DND-41 (cell line): ENCODE results near the gene GTF2H4.
A peak's percentile ranks its signal among the peaks of the same experiment; 100 is the strongest.

Experiments
- ATAC-seq: fragments of 200-7000 bp; cut with Tn5 transposase; 3 replicates; pipeline ENCODE4 v1.9.1; 2021; ENCODE audit warnings: low read depth; ENCODE audit not compliant: insufficient read depth
- DNase-seq: peaks from one replicate; pipeline ENCODE4 v3.0.0-alpha.2; 2020
- H2AFZ ChIP-seq: 2 replicates; pipeline ENCODE4 v1.6.0; 2012; ENCODE audit warnings: low read depth, low read length
- H3K27ac ChIP-seq: 2 replicates; pipeline ENCODE4 v1.5.1; 2012; ENCODE audit warnings: low read length, inconsistent platforms
- H3K27me3 ChIP-seq: fragments of 200-600 bp; sonication (generic); 2 replicates; pipeline ENCODE4 v1.6.0; 2012; ENCODE audit warnings: low read length, mild to moderate bottlenecking, inconsistent platforms; ENCODE audit not compliant: insufficient read depth, poor library complexity
- H3K36me3 ChIP-seq: 2 replicates; pipeline ENCODE4 v1.5.1; 2012; ENCODE audit warnings: low read length, inconsistent platforms; ENCODE audit not compliant: insufficient read depth
- H3K4me1 ChIP-seq: 2 replicates; pipeline ENCODE4 v1.5.1; 2012; ENCODE audit warnings: mild to moderate bottlenecking, low read length; ENCODE audit not compliant: insufficient read depth
- H3K4me2 ChIP-seq: 2 replicates; pipeline ENCODE4 v1.6.0; 2012; ENCODE audit warnings: mild to moderate bottlenecking, moderate library complexity, low read length, inconsistent platforms; ENCODE audit not compliant: insufficient read depth
- H3K4me3 ChIP-seq, 2 experiments: fragments of 200-600 bp in 1 of 2; shearing (Covaris generic) in 1 of 2; 2 replicates each; pipeline ENCODE4 v1.5.1; 2012 to 2016; ENCODE audit warnings: inconsistent platforms in 2 of 2, low read length in 2 of 2, mild to moderate bottlenecking in 2 of 2, low read depth in 1 of 2, moderate library complexity in 1 of 2
- H3K79me2 ChIP-seq: 2 replicates; pipeline ENCODE4 v1.6.0; 2012; ENCODE audit warnings: low read length, inconsistent platforms; ENCODE audit not compliant: insufficient read depth
- H3K9ac ChIP-seq: 2 replicates; pipeline ENCODE4 v1.6.0; 2012; ENCODE audit warnings: low read depth, mild to moderate bottlenecking, inconsistent platforms, low read length, moderate library complexity
- H3K9me3 ChIP-seq: 2 replicates; pipeline ENCODE4 v1.5.1; 2012; ENCODE audit warnings: low read length, moderate library complexity, mild to moderate bottlenecking, inconsistent platforms; ENCODE audit not compliant: insufficient read depth, severe bottlenecking
- H4K20me1 ChIP-seq: 2 replicates; pipeline ENCODE4 v1.6.0; 2012; ENCODE audit warnings: low read length; ENCODE audit not compliant: insufficient read depth
- CTCF ChIP-seq: IDR thresholded peaks from 2 replicates; pipeline ENCODE4 v1.5.1; 2012; ENCODE audit warnings: borderline replicate concordance, low read length, moderate library complexity, mild to moderate bottlenecking; ENCODE audit not compliant: poor library complexity, severe bottlenecking; ENCODE audit errors: extremely low read depth
- EZH2 ChIP-seq: IDR thresholded peaks from 3 replicates; pipeline ENCODE4 v1.6.1; 2012; ENCODE audit warnings: borderline replicate concordance, low read depth, mild to moderate bottlenecking, moderate library complexity, low read length, inconsistent platforms; ENCODE audit not compliant: severe bottlenecking

Gene GTF2H4

GRCh38 chr6:30951907-30952469 is 44.0 kb downstream of the GTF2H4 start:
- Histone ChIP-seq H3K27ac (no peak overlapping the region), H4K20me1 (no peaks in the 10 kb centered on the region), H3K36me3 (no peaks in the 10 kb centered on the region), H2AFZ (no peak overlapping the region), H3K79me2 (no peaks in the 10 kb centered on the region), H3K9ac (no peak overlapping the region), H3K4me3 (no peak overlapping the region), H3K4me2 (no peak overlapping the region), H3K27me3 (peaks cover 49% of the 10 kb centered on the region), H3K9me3 (no peaks in the 10 kb centered on the region), H3K4me1 (peaks cover 19% of the 10 kb centered on the region)
- TF ChIP-seq CTCF: no peak
- TF ChIP-seq EZH2: no peak
- no peak for DNase-seq
- no peak for ATAC-seq

GRCh38 chr6:30954631-30955366 is 46.8 kb downstream of the GTF2H4 start:
- H4K20me1 ChIP-seq: no peaks in the 10 kb centered on the region
- TF ChIP-seq EZH2 (no peak), CTCF (no peak)
- no peaks in the 10 kb centered on the region for H3K9me3 ChIP-seq
- peak overlapping the region; percentile 12 to 56; a peak in 3 of 4 replicates for H3K4me3 ChIP-seq
- DNase-seq: no peak
- no peaks in the 10 kb centered on the region for H3K79me2 ChIP-seq
- H3K27ac ChIP-seq: no peak overlapping the region
- peaks cover 52% of the 10 kb centered on the region for H3K27me3 ChIP-seq
- H2AFZ ChIP-seq: peak overlapping the region; percentile 75
- H3K4me1 ChIP-seq: peaks cover 19% of the 10 kb centered on the region
- H3K36me3 ChIP-seq: no peaks in the 10 kb centered on the region
- 0 out of 3 replicates have a peak, but pooled peaks have one; percentile 3 for ATAC-seq
- H3K9ac ChIP-seq: peak overlapping the region; percentile 47
- peak overlapping the region; percentile 74 for H3K4me2 ChIP-seq

- Histone ChIP-seq H3K4me3 (peak overlapping the region; percentile 12 to 56; a peak in 3 of 4 replicates), H3K36me3 (no peaks in the 10 kb centered on the region), H3K27ac (peak overlapping the region; percentile 17; the same call in 1 of the 2 replicates), H3K9ac (peak overlapping the region; percentile 47), H3K9me3 (no peaks in the 10 kb centered on the region), H3K27me3 (peaks cover 52% of the 10 kb centered on the region), H3K4me1 (peaks cover 19% of the 10 kb centered on the region), H4K20me1 (no peaks in the 10 kb centered on the region), H3K79me2 (no peaks in the 10 kb centered on the region), H2AFZ (peak overlapping the region; percentile 75), H3K4me2 (peak overlapping the region; percentile 74)
- ATAC-seq (peak; percentile 94), DNase-seq (peak; percentile 80)
- TF ChIP-seq EZH2 (peak; percentile 59), CTCF (no peak)
These were observed 47.5 kb downstream of the GTF2H4 start for GRCh38 chr6:30955367-30956042.
